ENCODE results near the gene MYO18A.
"Not testable (repeated sequence)": the region's sequence is repeated elsewhere in the genome, so short reads cannot be mapped to it uniquely, and the experiment has no call there.

MYO18A gene

DNA sequence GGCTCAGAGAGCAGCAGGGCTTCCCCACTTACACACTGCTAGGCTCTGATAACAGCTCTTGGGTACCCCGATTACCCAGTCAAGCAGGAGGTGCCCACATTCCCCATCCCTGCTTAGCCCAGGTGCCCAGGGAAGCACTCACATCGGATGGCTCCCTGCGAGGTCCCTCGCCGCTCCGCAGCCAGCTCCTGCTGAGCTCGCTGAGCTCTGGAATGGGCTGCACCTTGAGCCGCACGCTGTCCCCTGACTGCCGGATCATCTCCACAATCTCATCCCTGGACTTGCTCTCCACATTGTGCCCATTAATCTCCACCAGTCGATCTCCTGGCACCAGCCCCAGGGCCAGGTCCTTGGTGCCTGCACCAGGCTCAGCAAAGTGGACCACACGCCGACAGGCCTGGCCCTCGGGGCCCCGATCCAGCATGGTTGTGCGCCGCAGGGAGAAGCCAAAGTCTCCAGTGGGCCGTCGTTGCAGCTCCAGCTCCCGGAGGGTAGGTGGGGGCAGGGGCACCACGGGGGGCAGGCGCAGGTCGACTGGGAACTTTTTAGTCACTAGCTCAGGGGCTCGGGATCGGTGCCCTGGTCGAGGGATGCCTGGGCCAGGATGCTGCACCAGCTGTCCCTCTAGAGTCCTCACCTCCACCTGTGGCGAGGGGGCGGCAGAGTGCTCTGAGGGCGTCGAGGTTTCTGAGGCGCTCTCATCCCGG is 14.2 kb downstream of the MYO18A start:
- DNase-seq, result no peak

DNA sequence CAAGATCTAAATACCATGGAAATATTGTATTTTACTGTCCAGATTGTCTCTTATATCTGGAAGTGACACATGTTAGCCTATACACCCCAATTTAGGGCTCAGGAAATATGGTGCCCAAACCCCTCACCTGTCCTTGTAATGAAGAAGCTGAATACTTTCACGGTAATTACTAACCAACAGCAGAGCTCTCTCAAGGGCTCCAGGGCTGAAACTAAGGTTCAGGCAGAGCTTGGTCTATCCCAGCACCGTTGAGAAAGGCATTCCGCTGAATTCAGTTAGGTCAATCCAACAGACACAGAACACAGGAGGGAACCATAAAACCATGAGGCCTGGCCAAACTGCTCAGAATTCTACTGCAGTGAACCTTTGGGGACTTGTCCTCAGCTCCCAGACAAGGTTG is 14.9 kb downstream of the MYO18A start:
- no peak for DNase-seq

DNA sequence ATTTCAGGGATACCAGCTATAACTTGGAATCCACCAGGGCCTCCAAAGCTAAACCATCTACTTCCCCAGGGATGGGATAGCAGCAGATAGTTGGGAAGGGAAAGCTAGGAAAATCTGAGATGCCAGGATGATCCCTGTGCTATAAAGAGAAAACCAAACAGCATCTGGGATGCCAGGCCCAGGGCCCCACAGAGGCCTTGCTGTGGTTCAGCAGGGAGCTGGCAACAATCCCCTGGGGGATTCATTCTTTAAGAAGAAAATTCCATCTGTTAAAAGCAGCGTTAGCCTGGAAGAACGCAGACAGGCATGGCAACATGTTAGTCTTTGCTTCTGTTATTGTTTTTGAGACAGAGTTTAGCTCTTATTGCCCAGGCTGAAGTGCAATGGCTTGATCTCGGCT is 16.6 kb downstream of the MYO18A start:
- DNase-seq, result no peak

DNA sequence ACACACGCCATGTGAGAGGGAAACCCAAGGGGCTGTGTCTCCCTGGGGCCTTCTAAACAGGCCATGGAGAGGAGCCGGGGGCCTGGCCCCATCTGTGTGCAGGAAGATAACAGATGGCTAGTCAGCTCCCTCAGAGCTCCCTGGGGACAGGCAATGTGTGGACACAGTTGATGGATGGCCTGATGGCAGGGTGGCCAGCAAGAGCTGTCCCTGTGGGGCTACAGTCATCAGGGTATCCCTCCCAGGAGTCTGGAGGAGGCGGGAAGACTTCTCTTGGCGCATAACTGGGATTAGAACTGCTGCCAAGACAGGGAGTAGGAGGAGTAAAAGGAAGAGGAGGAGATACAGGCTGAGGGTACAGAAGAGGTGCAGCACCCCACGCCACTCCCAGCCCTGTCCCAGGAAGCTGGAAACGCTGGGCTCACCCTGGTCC is 17.3 kb downstream of the MYO18A start:
- DNase-seq, result no peak

DNA sequence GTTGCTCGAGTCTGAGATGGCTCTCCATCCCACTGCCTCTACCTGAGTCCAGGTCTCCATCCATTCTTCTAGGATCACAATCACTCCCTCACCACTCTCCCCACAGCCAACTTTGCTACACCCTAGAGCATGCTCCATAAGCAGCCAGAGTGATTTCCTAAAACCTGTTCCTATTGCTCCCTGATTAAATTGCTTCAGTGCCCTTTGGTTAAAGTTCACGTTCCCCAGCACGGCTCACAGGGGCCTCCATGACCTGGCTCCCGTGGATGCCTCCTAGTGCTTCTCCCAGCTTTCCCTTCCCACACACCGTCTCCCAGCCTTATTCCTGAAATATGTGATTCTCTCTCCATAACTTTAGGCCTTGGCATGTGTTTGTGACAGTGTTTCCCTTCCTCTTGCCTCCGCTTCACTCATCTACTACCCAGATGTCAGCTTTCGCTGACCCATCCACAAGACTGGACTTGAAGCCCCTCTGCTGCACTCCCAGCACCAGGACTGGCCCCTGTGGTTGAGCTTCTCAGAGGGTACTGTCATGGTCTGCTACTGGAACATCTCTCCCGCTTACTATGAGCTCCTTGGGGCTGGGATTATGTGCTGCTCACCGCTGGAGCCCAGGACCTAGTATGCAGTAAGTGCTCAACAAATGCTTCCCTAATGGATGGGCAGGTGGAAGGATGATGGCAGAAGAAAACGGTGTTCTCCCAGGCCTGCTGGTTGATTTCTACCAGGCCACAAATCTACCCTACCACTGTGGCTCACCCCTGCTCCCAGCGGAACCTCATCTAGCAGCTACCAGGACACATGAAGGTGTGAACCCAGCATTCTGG is 17.9 kb downstream of the MYO18A start:
- DNase-seq, result no peak

DNA sequence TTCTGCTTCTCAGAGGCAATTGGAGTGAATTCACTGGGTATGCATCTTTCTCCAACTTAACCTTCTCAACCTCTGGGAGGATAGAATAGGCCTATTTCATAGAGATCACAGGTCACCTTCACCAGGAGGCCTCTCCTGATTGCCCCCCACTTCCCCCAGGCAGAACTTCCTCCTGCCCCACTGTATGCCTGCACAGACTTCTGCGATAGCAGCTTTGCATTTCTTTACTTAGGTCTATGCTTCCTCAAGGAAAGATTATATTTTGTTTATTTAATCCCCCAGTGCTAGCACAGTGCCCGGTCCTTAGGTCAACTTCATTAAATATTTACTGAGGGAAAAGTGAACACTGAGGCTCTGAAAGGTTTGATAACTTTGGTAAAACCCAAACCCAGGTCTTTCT is 19.9 kb downstream of the MYO18A start:
- DNase-seq, result no peak

DNA sequence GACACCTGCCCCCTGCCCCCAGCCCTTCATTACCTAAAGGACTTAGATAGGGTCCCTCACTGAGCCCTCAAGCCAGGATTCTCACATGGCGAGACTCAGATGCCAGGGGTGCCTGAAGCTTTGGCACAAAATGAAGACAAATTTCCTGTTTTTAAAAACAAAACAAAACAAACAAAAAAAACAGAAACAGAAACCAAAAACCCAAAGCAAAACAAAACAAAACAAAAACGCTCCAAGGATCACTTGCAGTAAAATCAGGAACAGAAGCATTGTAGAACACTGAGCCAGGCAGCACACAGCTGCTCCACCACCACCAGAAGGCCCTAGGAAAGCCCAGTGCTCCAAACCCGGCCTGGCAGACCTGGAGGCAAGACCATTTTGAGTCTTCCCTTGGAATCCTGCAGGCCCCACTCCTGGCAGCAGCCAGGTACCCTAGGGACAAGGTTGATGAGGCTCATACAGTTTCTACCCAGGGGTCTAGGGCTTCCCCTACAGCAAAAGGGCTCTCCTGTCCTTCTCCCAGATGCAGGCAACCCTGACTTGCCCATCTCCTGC is 20.8 kb downstream of the MYO18A start:
- DNase-seq, result no peak

DNA sequence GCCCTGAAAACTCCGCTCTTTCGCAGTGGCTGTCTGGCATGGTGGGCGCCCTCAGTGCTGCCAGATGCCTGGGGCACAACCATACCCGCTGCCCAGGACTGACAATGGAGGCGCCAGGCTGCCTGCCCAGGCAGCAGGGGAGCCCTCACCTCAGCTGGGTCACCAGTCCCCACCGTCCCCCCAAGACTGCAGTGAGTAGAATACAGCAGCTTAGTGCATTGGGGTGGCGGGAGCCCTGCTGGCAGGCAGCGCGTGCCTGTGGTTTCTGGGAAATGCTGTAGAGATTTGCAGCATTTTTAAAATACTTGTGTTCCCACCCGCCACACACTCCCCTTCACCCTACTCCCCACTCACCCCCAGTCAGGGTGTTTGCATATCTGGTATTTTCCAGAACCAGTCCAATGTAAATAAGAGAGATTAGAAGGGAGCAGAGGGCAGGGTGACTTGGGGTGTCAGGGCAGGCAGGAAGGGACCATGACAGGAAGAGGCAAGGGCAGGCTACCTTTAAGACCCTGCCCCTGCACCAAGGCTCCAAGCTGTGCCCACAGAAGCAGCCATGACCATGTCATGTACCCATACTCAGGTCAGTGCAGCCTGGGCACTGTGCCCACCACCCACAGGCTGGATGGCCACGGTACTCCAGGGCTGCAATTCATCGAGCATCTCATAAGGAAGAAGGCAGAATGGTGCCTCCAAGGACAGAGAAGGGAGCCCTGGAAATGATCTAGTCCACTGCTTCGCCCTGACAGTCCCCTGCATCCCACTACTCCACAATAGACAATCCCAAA is 21.5 kb downstream of the MYO18A start:
- no peak for DNase-seq

DNA sequence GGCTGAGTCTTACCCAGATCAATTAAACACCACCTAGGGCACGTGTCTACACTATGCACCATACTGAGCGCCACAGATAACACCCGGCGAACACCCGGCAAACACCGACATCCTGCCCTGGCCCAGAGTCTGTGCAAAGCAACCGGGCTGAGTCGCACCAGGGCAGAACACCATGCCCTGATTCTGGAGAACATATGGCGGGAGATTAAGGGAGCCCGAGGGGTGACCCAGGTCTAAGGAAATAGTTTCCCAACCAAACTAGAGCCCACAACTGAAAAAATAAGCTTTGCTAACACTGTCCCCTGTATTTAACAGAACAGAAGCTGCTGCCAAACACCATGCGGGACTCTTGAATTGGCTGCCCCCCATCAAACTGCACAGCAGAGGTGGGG is 22.1 kb downstream of the MYO18A start:
- DNase-seq, result no peak

DNA sequence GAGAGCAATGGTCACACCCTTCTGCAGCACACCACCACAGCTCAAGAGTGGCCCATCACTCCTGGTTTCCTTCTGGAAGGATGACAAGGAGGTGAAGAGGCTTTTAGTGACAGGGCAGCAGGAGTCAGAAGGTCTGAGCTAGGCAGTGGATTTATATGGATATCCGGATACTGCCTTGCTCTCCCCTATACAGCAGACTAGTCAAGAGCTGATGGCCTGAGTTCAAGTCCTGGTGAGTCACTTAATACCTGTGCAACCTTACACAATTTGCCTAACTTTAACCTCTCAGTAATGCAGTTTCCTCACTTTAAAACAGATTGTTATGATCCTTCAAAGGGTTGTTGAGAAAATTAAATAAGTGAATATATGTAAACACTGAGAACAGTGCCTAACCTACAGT is 22.9 kb downstream of the MYO18A start:
- DNase-seq, result no peak

DNA sequence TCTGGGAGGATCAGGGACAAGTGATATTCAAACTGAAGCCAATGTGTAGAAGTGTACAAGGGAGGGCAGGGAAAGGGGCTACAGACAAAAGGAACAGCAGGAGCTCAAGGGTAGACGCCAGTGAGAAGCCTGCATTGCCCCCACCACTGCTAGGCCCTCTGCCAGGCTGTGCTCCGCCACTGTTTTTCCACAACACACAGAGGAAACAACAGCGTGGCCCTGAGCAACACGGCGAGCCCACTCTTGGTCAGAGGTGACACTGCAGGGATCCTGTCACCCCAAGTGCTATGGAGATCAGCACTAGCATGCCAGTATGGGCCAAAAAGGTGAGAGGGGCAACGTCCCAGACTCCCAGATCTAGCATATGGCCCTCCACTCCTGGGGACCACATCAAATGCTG is 23.4 kb downstream of the MYO18A start:
- no peak for DNase-seq

DNA sequence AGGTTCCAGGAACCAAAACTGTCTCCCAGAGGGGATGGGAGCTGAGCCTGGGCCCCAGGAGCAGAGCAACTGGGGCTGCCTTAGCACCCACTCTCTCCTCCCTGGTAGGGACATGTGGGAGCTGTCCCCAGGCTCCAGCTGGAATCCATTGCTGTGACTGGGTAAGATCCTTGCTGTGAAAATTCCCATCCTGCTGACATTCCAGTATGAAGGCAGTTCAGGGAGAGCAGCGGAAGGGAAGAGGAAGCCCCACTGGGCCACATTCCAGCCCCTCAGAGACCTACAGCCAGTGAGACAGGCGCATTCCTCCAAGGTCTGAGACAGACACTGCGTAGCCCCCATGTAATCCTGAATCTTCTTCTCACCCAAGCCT is 24.2 kb downstream of the MYO18A start:
- DNase-seq, result no peak

DNA sequence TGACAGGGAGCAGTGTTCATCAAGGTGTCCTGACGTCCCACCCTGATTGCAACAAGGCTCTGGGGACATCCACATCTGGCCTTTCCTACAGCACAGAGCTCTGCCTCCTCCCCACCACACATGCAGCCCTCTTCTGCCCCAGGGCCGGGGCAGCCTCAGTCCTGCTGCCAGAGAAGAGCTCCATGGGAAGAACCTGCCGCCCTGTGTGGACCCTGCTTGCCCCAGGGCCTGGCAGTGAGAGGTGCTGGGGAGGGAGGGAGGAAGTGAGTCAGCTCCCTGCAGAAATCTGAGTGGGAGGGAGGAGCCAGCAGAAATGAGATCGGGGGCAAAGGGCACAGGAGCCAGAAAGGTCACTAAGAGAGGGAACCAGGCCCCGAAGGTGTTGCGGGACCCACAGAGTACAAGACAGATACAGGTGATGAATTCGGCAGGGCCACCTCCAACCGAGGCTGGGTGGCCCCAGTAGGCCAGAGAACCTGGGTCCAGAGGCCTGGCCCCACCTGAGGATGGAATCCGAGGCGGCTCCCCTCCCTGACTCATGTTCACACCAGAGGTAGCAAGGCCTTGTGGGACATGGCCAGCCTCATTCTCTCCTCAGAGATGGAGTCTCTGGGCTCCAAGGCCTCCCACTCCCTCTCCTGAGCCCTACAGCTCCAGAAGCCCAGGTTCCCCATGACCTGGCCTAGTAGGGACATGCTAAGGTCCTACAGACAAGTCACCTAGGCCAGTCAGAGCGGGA is 24.8 kb downstream of the MYO18A start:
- peak; percentile 25 for DNase-seq

DNA sequence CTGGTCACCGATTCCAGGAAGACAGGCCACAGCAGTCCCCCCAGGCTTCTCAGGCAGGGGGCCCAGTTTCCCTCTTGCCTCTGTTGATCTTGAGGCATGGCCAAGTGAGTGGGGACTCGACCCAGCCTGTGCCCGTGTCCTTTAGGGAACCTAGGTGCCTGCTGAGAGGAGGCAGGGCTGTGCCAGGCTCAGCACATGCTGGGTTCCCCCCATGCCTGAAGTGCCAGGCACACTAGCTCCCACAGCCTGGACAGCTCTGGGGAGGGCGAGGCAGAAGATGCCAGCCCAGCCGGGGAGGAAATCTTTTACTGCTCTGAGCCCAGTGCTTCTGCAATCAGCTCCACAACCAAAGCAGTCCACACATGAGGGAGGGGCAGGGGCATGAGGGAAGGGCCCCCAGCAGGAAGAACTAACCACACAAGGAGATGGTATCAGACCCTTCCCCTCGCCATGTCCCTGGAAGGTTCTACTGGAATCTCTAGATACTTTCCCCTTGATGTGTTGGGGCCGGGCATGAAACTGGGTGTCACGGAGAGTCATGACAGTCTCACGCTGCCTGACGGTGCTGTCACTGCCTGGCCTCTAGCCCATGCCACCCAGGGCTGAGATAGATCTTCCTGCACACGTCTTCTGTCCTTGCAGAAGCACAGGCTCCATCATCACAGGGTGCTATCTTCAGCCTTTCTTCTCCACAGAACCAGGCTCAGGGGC is 25.5 kb downstream of the MYO18A start:
- no peak for DNase-seq

DNA sequence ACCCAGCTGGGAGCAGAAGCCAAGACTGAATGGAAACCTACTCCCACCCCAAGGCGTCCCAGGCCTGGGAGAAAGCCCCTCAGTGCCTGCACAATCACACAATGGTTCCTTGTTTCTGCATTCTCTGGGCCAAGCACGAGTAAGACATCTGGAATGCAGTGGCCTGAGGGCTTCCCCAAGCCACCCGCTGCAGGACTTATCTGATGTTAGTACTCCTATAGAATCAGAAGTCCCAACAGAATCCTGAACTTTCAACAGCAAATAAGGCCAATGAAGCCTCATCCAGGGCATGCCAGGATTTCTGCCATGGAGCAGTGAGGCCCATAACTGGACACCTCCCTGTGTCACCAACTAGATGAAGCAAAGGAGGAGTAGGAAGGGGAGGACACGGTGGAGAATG is 28.6 kb downstream of the MYO18A start:
- DNase-seq, result no peak

DNA sequence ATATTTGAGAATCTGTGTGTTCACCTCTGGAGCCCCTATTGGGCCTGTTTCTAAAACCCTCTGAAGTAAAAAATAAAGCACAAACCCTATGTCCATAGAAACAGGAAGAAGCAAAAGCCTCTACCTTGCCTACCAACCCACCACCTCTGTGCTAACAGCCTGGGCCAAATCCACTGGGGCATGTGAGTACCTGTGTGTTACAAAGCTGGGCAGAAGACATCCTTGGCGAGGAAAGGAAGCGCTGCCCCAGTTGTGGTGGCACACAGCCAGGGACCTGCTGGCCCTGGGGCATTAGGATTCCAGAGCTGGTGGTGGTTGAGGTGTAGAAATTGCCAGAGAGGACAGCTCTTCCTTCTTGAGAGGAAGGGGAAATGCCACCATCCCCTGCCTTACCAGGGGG is 30.0 kb downstream of the MYO18A start:
- no peak for DNase-seq

DNA sequence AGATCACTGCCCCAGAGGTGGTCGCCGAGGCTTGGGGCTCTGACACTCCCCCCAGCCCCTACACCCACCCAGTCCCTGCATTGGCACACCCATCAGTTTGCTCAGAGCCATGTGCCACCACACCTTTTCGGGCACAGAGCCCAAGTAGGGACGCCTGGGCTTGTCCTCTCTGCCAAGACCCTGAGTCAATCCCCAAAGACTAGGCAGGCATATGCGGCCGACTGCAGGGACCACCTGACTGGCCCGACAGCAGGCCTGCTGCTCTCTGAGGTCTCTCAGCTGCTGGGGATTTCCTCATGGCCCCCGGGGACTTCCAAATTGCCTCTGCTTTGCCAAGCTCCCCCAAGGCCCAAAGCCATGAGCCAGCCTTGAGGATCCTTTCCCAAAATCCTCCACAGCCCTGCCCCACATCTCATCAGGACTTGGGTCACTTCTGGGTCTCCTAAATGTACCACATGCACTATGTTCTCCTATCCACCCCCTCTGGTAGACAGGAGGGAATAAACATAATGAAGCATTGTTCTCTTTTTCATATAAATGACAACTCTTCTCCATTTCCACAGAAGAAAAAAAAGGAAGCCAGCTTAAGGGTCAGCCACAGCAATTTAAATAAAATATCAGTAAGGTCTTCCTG is 30.6 kb downstream of the MYO18A start:
- no peak for DNase-seq

DNA sequence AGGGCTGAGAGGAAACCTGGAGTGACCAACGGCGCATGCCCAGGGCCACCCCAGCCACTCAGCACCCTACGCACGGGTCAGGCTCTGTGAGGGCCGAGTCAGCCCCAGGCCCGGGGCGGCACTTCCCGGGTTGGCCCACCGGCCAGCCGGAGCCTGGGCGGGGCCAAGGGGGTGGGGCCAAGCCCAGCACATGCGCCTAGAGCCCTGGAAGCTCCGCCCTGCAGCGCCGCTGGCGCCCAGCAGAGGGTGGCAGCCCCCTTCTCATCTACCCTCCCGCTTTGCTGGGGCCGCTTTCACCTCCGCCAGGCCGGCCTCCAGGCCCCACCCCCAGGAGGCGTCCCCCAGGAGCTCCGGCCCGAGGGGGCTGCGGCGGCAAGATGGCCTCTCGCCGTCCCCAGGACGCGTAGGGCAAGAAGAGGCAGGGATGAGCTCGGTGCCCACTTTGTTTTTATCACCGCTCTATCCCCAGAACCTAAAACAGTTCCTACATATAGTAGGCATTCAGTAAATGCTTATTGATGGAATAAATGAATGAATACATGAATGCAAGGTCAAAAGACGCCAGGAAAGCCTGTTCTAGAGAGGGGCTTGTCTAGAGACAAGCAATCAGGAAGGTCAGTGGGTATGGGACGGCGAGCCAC is 31.3 kb downstream of the MYO18A start:
- DNase-seq, result peak; percentile 88

DNA sequence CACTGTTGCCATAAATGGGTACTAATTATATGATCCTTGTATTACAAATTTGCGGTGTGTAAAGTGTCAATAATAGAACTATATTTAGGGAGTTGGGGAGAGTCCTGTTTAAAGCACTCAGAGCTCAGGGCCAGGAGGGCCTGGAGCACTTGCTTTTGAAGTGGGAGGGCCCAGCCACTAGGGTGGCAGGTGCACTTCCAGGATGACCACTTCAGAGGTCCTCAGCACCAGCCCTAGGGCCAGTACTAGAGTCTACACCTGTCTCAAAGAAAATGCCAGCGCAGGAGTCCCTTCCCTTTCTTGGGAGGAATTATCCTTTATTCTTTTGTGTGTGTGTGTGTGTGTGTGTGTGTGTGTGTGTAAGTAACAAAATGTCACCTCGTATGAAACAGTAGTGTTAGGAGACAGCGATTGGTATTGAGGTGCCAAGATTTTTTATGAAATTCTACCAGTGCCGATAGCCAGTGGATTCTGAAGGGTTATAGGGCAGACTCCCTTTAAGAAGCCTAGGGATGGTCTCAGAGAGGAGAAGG is 31.9 kb downstream of the MYO18A start:
- DNase-seq, result no peak

DNA sequence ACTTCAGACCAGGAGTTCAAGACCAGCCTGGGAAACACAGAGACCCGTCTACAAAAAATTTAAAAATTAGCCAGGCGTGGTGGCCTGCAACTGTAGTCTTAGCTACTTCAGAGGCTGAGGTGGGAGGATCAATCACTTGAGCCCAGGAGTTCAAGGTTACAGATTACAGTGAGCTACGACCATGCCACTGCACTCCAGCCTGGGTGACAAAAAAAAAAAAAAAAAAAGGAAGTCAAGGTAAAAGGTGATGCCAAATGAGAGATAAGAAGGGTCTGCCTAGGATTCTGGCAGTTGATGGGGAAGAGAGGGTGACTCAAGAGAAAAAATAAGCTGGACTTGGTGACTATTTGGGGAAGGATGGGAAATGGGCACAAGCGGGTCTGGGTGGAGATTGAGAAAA is 32.5 kb downstream of the MYO18A start:
- no peak for DNase-seq

DNA sequence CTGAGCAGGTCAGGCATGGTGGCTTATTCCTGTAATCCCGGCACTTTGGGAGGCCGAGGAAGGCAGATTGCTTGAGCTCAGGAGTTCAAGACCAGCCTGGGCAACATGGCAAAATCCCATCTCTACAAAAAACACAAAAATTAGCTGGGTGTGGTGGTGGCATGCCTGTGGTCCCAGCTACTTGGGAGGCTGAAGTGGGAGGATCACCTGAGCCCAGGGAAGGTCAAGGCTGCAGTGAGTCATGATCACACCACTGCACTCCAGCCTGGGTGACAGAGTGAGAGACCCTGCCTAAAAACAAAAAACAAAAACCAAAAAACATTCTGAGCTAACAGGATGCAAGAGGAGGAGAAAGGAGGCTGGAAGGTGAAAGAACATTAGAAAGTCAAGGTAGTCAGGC is 33.0 kb downstream of the MYO18A start:
- not testable (repeated sequence) for DNase-seq
